HTR-8/SVneo (cell line): ENCODE data around the gene LAMC3.
A peak's percentile ranks its signal among the peaks of the same experiment; 100 is the strongest.

ENCODE experiments used
- DNase-seq: peaks from one replicate; pipeline ENCODE4 v3.0.0; 2011; ENCODE audit warnings: low spot score, mixed read lengths; ENCODE audit not compliant: insufficient read length
- FAIRE-seq: peaks from 2 replicates; lab custom pipeline; 2011; peaks lifted over from hg19 to GRCh38; lab: Jason Lieb, UNC

LAMC3 gene

DNA sequence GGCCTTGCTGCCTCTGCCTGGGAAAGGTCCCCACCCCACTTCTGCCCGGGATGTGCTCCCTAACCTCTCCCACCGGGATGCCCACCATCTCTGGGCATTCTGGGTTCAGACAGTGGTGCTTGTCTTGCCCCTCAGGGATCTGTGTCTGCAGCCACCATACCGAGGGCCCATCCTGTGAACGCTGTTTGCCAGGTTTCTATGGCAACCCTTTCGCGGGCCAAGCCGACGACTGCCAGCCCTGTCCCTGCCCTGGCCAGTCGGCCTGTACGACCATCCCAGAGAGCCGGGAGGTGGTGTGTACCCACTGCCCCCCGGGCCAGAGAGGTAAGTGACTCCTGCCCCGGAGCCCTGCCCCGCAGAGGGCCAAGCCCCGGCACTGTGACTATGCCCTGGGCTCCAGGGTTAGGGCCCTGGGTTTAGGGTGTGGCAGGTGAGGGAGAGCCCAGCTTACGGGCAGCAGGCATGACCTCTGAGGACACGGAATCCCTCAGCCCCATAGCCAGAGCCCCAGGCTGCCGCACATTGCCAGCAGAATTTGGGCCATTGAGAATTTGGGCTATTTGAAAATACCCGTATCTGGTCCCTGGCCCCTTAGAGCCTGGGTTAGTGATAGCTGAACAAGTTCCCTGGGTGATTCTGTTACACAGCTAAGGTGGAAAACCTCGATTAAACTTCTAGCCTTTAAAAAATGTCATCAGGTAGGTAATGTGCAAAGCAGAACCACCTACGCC, 52.1 kb downstream of the LAMC3 start:
- DNase-seq (no peak), FAIRE-seq (no peak)

DNA sequence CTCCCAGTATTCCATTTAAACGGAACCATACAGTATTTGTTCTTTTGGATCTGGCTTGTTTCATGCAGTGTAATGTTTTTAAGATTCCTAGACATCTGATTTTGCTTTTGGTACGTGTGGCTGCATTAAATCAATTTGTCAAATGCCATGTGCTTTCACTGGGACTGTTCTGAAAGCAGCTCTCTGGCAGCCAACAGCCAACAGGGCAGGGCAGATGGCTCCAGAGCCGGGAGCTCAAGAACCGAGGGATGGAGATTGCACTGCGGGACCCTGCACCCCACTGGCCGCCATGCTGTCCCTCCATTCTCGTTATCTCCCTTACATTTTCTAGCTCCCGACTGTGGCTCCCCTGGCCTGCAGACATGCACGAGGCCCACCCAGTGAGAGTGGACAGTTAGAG, 54.0 kb downstream of the LAMC3 start:
- DNase-seq: no peak

DNA sequence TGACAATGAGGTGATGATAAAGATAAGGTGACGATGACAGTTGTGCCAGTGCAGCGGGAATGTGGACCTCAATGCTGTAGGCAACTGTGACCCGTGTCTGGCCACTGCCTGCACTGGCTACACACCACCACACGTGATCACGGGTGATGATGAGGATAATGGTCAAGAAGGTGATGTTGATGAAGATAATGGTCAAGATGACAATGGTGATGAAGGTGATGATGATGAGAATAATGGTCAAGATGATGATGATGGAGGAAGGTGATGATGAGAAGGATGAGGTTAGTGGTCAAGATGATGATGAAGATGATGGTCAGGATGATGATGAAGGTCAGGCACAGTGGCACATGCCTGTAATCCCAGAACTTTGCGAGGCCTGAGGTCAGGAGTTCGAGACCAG, 56.6 kb downstream of the LAMC3 start:
- FAIRE-seq: peak; percentile 9

More for the DNA sequence above, 54.0 kb downstream of the LAMC3 start:
- FAIRE-seq: no peak

DNA sequence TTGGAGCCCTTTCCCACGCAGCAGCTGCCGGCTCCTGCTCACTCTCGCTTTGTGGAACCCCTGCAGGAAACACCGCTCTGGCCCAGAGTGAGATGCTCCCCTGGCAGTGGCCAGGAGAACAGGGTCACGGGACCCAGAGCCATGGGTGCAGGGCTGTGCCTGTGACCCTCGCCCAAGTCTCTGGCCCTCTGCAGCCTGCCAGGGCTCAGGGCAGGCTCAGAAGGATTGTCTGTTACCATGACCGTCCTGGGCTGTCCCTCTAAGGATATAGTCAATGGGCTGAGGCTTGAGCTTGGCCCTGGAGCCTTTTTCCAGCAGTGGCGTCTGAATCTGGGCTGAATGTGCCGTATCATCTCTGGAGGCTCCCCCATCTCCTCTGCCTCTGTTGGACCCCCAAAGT, 58.7 kb downstream of the LAMC3 start:
- FAIRE-seq (no peak), DNase-seq (no peak)

More for the DNA sequence above, 56.6 kb downstream of the LAMC3 start:
- no peak for DNase-seq

DNA sequence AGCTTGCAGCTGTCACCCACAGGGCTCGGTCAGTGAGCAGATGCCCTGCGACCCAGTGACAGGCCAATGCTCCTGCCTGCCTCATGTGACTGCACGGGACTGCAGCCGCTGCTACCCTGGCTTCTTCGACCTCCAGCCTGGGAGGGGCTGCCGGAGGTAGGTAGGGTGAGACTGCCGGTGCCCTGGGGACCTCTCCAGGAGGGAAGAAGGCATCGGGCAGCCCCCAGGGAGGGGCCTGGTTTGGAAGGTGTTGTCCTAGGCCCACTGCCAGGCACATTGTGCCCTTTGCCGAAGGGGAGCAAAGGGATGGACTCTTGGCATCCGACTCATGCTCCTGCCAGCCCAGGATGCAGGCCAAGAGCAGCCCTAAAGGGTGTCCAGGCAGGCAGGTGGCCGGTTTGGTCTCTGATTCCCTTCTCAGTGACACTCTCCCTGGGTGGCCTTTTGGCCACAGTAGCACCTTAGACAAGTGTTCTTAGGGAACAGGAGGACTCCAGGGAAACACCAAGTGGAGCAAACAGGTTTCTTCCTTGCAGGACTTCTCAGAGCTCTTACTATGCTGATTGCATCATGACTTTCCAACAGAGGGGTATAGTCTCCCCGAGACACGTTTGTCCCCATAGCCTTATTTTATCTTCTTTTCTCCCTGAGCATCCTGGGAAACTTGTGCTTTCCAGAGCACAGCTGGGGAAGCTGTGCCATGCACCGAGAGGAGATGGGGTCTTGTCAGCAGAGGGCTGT, 59.3 kb downstream of the LAMC3 start:
- DNase-seq (no peak), FAIRE-seq (no peak)

DNA sequence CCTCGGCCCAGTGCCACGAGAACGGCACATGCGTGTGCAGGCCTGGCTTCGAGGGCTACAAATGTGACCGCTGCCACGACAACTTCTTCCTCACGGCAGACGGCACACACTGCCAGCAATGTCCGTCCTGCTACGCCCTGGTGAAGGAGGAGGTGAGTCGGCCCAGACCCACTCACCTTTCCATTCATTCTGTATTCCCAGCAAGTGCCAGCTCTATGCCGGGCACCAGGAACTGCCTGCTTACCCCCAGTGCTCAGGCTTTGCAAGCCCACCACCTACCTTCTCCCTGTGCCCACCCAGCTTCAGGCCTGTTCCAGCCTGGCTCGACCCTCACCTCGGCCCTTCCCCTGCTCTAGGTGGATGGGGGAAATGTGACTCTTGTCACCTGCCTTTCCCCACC, 60.7 kb downstream of the LAMC3 start:
- FAIRE-seq (no peak), DNase-seq (no peak)

DNA sequence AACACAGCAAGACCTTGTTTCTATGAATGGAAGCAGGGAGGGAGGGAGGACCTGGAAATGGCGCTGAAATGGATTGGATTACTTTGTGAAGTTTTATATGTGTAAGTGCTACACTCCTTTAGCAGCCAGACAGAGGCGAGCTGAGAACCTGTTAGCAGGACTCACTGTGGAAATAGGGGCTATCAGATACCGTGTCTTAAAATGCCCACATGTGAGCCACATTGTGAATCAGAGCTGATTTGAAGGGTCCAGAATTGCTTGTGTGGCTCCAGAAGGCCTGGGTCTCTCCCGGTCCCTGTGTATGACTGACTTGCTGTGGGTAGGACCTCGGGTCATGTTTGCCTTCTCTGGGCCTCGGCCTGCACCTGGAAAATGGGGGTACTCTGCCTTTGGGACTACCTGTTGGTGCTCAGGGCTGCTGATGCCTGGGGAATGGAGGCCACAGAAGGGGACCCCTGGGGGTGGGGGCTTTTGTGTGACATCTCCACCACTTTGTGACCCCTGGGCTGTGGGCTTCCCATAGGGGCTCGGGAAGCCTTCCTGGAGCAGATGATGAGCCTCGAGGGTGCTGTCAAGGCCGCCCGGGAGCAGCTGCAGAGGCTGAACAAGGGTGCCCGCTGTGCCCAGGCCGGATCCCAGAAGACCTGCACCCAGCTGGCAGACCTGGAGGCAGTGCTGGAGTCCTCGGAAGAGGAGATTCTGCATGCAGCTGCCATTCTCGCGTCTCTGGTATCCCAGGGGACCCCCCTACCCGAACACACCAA, 63.3 kb downstream of the LAMC3 start:
- FAIRE-seq (no peak), DNase-seq (no peak)

DNA sequence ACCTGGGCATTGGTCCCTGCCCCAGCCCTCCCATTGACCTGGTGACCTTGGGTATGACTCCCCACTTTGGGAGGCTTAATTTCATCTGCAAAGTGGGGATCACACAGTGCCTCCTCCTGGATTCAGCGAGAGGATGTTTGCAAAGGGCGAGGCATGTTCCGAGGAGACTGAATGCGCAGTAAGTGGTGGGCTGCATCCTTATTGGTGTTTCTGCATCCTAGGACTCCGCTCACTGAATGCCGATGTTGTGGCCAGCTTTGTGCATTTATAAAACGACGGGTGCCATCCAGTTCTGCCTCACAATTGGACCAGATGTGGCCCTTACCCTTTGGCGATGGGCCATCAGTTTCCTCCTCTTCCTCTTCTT, 63.9 kb downstream of the LAMC3 start:
- FAIRE-seq (no peak), DNase-seq (no peak)

DNA sequence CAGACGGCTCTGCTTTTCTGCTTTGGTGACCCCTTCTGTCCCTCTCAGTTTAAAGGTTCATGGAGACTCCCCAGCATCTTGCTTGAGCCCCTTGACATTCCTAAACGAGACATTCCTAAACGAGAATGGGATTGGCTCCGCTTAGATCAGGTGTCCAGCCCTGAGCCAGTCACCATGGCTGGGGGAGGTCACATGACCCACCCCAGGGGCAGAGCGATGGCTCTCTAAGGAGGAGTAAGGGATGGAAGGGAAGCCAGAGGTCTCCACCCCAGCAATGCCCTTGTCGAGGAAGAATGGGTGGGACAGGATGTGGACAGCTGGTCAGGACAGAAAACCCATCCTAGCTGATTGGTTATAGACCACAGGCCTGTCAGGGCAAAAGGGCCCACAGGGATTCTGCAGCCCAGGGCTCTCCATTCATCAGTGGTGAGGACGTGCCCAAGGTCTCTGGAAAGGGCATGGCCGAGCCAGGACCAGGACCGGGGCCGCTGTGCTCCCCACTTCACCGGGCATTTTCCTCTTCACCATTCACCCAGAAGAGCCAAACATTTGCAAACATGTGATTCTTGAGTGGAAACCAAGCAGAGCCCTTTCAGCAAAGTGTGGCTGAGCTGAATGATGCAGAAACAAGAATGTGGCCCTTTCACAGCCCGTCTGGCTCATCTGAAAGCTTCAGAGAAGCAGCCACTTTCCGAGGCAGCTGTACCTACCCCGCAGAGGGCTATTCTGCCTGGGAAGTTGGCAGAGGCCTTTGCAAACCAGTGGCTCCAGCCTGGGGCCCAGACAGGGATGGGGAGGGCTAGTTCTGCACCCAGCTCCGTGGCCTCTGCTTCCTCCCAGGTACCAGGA, 67.6 kb downstream of the LAMC3 start:
- DNase-seq: no peak
- FAIRE-seq: no peak

DNA sequence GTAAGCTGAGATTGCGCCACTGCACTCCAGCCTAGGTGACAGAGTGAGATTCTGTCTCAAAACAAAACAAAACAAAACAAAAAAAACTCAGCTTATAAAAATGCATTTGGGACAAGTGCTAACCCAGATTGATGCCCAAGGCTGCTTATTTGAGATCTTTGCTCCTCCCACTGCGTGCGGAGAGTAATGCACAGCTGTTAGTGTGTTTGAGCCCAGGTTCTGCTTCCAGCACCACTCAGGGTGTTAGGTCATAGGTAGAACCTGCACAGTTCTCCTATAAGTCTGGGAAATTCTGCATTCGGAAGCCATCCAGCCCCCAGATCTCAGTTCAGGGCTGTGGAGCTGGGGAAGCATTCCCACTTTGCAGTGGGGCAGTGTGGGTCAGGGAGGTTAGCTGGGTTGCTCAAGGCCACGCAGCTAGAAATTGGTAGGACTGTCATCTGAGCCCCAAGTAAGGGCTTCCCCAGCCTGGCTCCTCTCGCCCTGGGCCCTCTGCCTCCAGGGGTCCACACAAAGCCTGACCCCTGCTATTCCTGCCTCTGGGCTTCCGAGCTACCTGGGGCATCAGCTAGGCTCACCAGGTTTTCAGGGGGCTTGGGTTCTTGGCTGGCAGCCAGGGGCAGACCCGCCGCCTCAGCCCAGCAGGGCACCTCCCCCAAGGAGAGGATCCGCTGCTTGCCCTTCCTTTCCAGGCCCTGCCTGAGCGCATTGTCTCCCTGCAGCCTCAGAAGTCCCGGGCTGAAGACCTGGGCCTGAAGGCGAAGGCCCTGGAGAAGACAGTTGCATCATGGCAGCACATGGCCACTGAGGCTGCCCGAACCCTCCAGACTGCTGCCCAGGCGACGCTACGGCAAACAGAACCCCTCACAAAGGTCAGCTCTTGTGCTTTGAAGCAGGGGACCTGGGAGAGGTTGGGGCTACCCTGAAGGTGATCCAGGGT, 69.7 kb downstream of the LAMC3 start:
- FAIRE-seq (no peak), DNase-seq (no peak)

DNA sequence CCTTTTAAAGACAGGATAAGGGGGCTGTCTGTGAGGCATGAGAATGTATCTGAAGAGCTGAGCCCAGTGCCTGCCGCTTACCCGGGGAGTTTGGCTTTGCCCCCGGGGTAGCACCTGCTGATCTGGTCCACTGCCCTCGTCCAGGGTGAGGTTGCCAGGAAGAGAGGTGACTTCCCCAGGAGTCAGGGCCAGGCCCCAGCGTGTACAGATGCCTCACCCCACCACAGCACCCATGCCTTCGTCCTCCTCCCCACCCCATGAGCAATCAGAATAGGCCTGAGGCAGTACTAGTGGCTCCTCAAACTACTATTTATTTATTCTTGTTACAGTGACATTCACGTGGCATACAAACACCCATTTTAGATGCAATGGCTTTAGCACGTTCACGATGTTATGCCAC, 71.6 kb downstream of the LAMC3 start:
- DNase-seq (no peak), FAIRE-seq (no peak)

DNA sequence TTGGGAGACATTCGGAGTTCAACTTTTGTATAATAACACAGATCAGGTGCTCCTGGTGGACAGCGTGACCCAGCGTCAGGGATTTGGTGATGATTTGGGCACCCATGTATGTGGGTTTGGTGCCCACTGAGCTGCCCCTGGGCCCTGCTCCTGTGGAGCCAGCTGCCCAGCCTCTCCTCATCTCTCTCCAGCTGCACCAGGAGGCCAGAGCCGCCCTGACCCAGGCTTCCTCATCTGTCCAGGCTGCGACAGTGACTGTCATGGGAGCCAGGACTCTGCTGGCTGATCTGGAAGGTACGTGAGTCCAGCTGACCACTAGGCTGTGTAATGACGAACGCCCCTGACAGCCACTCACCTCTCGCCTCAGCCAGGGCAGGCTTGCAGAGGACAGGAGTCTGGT, 72.9 kb downstream of the LAMC3 start:
- FAIRE-seq: no peak

DNA sequence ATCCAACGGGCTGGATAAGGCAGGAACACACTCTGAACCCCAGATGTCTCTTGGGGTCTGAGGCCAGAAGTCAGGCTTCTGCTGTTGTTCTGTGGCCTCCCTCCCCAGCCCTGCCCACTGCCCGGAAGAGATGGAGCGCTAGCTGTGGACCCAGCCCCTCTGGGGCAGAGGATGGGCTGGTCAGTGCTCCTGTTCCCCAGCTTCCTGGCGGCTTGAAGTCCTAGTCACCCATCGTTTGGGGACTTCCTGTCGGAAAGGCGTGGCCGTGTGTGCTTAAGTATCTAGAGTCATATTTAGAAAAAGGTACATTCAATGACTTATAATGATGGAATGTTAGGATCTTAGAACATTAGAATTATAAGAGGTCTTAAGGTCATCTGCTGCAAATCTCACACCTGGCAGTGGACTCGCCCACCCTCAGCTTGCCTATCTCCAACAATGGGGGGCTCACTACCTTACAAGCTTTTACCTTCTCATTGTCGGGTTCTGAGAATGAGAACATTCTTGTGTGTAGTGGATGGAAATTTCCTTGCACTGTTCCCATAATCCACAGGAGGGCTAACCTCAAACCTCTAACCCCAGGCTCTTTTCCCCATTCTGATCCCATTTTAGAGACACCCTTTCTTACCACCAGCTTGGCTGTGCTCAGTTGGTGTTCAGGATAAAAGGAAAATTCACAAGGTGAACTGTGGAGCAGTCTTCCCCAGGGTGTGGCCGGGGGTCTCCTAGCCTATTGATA, 74.0 kb downstream of the LAMC3 start:
- FAIRE-seq: no peak
- DNase-seq: no peak

More for the DNA sequence above, 72.9 kb downstream of the LAMC3 start:
- no peak for DNase-seq

DNA sequence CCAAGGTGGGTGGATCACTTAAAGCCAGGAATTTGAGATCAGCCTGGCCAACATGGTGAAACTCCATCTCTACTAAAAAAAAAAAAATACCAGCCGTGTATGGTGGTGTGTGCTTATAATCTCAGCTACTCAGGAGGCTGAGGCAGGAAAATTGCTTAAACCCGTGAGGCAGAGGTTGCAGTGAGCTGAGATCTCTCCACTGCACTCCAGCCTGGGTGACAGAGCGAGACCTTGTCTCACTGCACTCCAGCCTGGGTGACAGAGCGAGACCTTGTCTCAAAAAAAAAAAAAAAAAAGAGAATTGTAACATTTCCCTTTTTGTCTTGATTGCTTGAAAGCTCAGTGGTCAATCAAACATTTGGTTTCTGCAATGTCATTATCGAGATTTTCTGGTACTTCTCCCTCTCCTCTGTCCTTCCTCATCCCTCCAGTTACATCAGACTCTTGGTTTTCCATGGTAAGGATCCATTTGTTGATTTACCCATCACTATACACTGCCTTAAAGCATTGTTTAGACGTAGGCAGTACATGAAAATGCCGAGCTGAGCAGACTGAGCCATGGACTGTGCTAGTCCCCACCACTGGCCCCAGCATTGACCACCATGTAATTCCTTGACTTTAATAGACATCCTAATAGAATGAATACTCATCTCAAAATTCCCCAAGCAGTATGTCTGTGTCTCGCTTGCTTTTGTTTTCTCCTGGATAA, 75.8 kb downstream of the LAMC3 start:
- no peak for FAIRE-seq
- DNase-seq: no peak

DNA sequence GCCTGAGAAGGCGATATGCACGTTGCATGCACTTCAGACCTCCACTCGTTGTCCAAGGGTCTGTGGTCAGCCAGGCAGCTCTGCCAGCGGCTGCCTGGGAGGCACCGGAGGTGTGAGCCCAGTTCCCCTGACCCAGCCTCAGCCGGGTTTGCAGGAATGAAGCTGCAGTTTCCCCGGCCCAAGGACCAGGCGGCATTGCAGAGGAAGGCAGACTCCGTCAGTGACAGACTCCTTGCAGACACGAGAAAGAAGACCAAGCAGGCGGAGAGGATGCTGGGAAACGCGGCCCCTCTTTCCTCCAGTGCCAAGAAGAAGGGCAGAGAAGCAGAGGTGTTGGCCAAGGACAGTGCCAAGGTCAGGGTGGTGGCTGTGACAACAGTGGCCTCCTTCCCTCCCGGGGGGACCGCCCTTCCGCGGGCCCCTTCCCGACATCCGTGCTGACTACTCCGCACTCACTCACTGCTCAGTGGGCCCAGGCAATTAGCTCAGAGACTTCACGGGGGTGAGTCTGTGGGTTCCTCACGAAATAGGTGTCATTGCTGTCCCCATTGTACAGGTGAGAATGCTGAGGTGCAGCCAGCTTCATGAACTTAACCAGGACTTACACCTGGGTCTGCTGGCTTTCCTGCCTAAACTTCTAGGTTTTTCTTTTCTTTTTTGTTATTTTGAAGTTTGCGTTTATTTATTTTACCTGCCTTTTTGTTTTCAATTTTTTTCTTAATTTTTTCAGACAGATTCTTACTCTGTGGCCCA, 76.6 kb downstream of the LAMC3 start:
- FAIRE-seq (no peak), DNase-seq (no peak)

DNA sequence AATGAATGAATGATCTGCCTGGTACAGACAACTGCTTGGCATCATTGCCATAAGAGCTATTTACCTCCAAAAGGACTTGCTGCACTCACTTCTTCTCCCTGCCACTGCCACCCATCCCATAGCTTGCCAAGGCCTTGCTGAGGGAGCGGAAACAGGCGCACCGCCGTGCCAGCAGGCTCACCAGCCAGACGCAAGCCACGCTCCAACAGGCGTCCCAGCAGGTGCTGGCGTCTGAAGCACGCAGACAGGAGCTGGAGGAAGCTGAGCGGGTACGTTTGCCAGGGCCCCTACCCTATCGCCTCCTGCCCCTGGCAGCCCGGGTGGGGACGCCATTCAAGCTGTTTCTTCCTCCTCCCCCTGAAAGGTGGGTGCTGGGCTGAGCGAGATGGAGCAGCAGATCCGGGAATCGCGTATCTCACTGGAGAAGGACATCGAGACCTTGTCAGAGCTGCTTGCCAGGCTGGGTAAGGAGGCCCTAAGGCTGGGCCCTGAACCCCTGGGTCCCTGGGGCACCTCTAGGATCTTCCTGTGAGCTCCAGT, 78.5 kb downstream of the LAMC3 start:
- FAIRE-seq (no peak), DNase-seq (no peak)
